ENCODE data around the gene SIX6.
"Not testable (repeated sequence)": the region's sequence is repeated elsewhere in the genome, so short reads cannot be mapped to it uniquely, and the experiment has no call there.

SIX6 gene

DNA sequence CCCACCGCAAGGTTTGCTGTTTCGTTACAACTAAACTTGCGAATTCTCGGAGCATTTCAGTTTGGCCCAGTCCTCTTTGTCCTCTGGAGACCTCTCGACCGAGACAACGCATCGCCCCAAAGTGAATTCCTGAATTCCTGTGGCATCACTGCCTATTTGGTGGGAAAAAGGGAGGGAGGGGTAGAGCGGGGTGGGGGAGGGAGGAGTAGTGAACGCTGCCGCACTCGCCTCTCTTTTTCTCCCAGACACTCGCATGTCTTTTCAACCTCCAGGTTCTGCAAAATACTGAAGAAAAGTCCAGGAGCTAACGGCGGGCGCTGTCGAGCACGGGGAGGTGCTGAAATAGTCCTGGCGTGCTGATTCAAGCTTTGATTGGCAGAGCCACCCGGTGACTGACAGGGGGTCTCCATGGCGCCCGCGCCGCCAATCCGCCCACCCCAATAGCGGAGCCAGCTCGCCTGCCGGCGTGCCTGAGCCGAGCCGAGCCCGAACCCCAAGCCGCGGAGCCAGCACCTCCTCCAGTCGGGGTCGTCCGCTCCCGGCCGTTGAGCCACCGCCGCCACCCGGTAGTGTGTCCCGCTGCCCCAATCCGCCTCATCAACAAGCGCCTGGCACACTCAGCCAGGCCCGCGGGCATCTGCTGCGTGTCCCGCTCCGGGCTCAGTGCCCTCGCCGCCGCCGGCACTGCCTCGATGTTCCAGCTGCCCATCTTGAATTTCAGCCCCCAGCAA lies at the start of gene SIX6:
Gene SIX6 (plus strand): TSS at position 440 of the 731 bp plus-strand sequence. CDS start 253 bp downstream, at position 693.
- FAIRE-seq: no peak

DNA sequence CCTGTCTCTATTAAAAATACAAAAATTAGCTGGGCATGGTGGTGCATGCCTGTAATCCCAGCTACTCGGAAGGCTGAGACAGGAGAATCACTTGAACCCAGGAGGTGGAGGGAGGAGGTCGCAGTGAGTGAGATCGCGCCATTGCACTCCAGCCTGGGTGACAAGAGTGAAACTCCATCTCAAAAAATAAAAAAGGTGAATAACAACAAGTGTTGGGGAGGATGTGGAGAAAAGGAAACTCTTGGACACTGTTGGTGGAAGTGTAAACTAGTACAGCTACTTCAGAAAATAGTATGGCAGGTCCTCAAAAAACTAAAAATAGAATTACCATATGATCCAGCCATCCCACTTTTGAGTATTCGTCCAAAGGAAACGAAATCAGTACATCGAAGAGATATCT lies 28.7 kb upstream of the SIX6 start:
- FAIRE-seq: not testable (repeated sequence)

- FAIRE-seq: no peak
These were observed 26.2 kb upstream of the SIX6 start for GRCh38 chr14:60482743-60483142.

DNA sequence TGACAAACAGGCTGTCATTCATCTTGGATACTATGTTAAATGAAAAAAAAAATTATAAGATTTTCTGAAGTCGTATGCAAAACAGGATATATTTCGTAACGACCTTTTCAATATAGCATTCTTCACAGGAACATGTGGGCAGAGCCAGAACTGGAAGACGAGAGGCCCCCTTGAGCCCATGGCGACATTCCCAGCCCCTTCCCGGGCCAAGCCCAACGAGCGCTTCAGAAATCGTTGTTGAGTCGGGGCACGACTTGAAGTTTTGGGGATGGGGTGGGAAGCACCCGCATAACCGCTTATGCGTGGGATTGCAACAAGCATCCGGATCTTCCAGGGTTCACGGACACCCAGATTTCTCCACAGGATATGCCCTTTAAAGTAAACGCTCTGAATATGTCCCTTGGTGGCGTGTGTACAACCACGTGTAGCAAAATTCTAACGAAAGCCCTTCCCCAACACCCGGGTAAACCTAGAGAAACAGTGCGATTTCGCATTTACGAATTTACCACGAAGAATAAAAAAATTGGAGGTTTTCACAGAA lies 23.8 kb upstream of the SIX6 start:
- no peak for FAIRE-seq

DNA sequence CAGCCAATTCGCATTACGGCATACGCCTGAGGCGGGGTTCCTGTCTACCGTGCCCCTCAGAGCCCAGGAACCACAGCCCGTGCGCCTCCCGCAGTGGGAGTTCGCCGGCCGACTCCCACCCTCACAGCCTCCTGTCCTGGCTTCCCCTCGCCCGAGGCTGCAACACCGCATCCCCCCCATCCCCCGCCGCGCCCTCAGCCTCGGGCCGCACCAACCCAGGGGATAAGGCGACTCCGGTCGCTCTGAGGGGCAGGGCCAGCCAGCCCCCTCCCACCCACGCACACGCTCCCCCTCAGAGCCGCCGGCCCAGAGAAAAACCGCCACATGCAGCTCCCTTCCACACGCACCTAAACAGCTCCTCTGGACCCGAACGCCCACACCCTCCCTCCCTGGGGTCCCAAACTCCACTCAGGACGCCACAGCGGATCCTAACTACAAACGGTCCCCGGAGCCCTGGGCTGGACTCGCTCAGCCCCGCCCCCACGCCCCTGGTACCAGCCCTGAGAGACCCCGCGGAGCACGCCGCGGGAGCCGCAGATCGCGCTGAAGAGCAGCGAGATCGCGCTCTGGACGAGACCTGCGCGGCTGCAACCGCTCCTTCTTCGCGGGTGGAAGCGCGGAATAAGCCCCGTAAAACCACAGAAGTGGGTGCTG lies 23.2 kb upstream of the SIX6 start, which contains the start of gene C14orf39:
Gene C14orf39 (minus strand): TSS at position 466 of the 654 bp plus-strand sequence. CDS start 985 bp downstream, outside the sequence.
- FAIRE-seq: no peak

- FAIRE-seq: no peak
These were observed 21.7 kb upstream of the SIX6 start for GRCh38 chr14:60487211-60487610.

- no peak for FAIRE-seq
These were observed 20.8 kb upstream of the SIX6 start for GRCh38 chr14:60488175-60488574.

GRCh38 chr14:60490270-60490669 lies 18.7 kb upstream of the SIX6 start:
- no peak for FAIRE-seq

DNA sequence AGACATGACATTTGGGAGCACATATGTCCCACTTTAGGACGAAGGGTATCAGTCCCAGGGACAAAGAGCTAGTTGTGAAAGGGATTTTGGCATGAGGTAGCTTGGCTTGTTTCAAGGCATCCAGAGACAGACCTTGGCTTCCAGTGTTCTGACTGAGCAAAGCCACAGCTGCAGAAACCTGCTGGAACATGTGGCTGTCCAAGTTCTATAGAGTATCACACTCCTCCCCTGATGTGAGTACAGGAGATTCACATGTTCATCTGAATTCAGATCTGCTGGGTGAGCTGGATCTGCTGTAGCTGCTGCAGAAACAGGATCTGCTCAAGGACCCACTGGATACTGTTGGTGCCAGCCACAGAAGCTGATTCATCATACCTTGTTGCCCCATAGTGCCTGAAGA lies 13.0 kb upstream of the SIX6 start:
- no peak for FAIRE-seq

DNA sequence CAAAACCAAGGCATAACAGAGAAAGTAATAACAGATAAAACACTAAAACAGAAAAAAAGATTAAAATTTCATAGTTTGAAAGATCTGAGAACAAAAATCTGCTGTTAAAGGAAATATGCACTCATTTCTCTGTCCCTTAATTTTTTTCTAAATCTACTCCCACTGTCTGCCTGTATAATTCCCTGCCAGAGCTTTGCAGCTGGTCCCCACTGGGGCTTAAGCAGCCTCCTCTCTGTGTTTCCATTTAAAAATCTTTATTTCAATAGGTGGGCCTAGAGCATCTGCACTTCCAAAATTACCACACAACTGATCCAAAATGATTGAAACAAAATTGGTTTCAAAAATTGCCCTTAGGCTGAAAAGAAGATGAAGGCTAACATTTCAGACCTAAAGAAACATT lies 6.4 kb upstream of the SIX6 start:
- FAIRE-seq: no peak

- no peak for FAIRE-seq
These were observed 3.5 kb upstream of the SIX6 start for GRCh38 chr14:60505448-60505847.

- no peak for FAIRE-seq
These were observed 2.9 kb upstream of the SIX6 start for GRCh38 chr14:60506010-60506409.

DNA sequence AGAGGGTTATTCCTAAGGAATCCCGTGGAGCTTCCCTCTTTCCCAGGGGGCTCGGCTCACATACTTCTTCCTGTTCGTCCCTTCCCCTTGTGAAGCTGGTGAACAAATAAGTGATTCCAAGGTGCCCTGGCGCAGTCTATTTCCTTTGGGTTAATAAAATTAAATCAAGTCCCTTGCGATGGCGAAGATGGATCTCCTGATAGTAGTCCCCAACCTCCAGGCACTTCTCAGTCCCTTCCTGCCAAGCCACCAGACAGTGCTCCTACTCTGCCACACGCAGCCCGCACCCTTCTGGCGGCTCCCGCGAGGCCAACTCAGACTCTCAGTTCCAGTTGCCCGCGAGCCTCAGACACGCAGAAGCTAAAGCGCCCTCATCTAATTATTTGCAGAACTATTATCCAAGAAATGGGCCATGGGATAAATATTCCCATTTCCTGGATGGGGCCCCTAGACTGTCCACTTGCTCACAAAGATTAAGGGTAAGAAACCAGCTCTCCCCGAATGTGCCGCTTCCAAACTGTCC lies 2.4 kb upstream of the SIX6 start:
- no peak for FAIRE-seq

- no peak for FAIRE-seq
These were observed 1.7 kb upstream of the SIX6 start for GRCh38 chr14:60506985-60507829.

GRCh38 chr14:60508363-60508706 lies 611 bp upstream of the SIX6 start:
- FAIRE-seq: no peak

DNA sequence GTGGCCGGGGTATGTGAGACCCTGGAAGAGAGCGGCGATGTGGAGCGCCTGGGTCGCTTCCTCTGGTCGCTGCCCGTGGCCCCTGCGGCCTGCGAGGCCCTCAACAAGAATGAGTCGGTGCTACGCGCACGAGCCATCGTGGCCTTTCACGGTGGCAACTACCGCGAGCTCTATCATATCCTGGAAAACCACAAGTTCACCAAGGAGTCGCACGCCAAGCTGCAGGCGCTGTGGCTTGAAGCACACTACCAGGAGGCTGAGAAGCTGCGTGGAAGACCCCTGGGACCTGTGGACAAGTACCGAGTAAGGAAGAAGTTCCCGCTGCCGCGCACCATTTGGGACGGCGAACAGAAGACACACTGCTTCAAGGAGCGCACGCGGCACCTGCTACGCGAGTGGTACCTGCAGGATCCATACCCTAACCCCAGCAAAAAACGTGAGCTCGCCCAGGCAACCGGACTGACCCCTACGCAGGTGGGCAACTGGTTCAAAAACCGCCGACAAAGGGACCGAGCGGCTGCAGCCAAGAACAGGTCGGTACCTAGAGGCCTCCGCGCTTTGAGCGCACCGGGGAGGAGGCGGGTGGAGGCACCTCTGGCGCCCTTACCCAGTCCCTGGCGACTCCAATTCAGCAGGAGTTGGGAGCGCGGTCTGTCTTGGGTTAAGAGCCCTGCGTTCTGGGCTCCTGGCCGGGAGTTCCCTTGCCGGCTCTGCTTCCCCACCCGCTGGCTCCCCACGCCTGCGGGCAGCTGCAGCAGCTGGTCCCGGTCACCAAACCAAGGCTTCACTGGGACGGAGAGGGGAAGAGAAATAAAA lies 700 bp downstream of the SIX6 start:
- no peak for FAIRE-seq

GRCh38 chr14:60510254-60510950 lies 1.5 kb downstream of the SIX6 start:
- no peak for FAIRE-seq

DNA sequence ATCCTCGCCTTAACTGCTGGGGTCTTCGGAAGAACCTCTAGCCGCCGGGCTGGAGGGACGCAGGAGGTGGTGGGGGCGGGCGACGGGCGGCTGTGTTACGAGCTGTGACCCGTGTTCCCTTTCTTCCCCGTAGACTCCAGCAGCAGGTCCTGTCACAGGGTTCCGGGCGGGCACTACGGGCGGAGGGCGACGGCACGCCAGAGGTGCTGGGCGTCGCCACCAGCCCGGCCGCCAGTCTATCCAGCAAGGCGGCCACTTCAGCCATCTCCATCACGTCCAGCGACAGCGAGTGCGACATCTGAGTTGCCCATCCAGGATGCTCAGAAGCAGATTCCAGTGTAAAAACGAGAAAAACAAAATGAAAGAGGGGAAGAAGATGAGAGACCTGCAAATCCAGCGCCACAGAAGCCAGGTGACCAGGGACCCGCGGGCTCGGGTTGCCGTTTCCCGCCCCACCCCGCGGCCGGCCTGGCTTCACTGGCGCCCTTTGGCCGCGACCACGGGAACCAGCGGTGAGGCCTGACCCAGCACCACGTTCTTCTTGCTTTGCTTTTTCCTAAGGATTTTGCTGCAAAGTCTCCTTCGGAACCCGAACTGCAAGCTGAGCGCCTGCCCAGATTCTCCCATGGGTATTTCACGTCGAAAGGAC lies 2.1 kb downstream of the SIX6 start:
- FAIRE-seq: no peak

DNA sequence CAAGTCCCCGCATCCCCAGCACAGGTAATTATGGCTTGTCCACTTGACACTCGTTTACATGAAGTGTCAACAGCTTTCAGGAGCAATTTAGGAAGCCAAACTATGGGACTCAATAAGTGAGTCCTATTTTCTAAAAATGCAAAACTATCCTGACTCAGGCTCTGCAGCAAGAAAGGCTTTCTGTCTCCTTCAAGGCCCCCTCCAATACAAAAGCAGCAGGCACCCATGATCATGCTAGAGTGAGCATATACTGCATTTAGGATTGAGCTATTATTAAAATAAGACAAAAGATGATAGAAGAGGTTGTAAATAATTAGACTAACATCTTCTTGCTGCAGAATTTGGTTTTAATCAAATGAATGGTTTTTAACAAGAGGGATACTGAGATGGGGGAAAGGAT lies 3.2 kb downstream of the SIX6 start:
- FAIRE-seq: no peak

GRCh38 chr14:60512973-60513571 lies 4.1 kb downstream of the SIX6 start:
- FAIRE-seq: no peak

GRCh38 chr14:60514378-60514740 lies 5.4 kb downstream of the SIX6 start:
- FAIRE-seq: no peak

All from G401.6 (cell line).